Measurements from ENCODE around the gene IGSF9B. TPM values are rescaled to one million over a fixed set of nuclear protein-coding genes. Genes with fewer than 3 reads are reported as not detected.
"Not testable (repeated sequence)": the region's sequence is repeated elsewhere in the genome, so short reads cannot be mapped to it uniquely, and the experiment has no call there.

Gene IGSF9B
- polyA plus RNA-seq (2012; ENCODE audit: missing spikeins): 3.8 TPM

GRCh38 chr11:133956650-133957633 is at the start of gene IGSF9B:
IGSF9B (minus strand) TSS chr11:133956968; CDS start chr11:133956754, 214 bp downstream.
- DNase-seq (ENCODE audit: insufficient read length): peak; percentile 100
- TF ChIP-seq POLR2AphosphoS5 (IDR thresholded peaks at IDR 0.05; ENCODE audit: low read depth, low read length) (no peak), TAF1 (IDR thresholded peaks at IDR 0.05; ENCODE audit: borderline replicate concordance, low read depth, low read length) (no peak), POLR2A (IDR thresholded peaks at IDR 0.05; ENCODE audit: low read depth, low read length) (no peak)
- peak; percentile 93 for FAIRE-seq

- FAIRE-seq (no peak), DNase-seq (ENCODE audit: insufficient read length) (no peak)
- TF ChIP-seq TAF1 (IDR thresholded peaks at IDR 0.05; ENCODE audit: borderline replicate concordance, low read depth, low read length) (no peak), POLR2AphosphoS5 (IDR thresholded peaks at IDR 0.05; ENCODE audit: low read depth, low read length) (no peak), POLR2A (IDR thresholded peaks at IDR 0.05; ENCODE audit: low read depth, low read length) (no peak)
Measured at GRCh38 chr11:134004496-134005172, 47.9 kb upstream of the IGSF9B start.

GRCh38 chr11:134003792-134004495 is 47.2 kb upstream of the IGSF9B start:
- TF ChIP-seq TAF1 (IDR thresholded peaks at IDR 0.05; ENCODE audit: borderline replicate concordance, low read depth, low read length) (no peak), POLR2A (IDR thresholded peaks at IDR 0.05; ENCODE audit: low read depth, low read length) (no peak)
- FAIRE-seq (no peak), DNase-seq (ENCODE audit: insufficient read length) (no peak)

GRCh38 chr11:134002819-134003218 is 46.1 kb upstream of the IGSF9B start:
- not testable (repeated sequence) for DNase-seq (ENCODE audit: insufficient read length); FAIRE-seq

GRCh38 chr11:134002338-134002737 is 45.6 kb upstream of the IGSF9B start:
- not testable (repeated sequence) for DNase-seq (ENCODE audit: insufficient read length); FAIRE-seq

GRCh38 chr11:134001596-134001995 is 44.8 kb upstream of the IGSF9B start:
- TF ChIP-seq TAF1 (IDR thresholded peaks at IDR 0.05; ENCODE audit: borderline replicate concordance, low read depth, low read length): no peak
- TF ChIP-seq POLR2A (IDR thresholded peaks at IDR 0.05; ENCODE audit: low read depth, low read length): no peak
- TF ChIP-seq POLR2AphosphoS5 (IDR thresholded peaks at IDR 0.05; ENCODE audit: low read depth, low read length): no peak
- no peak for FAIRE-seq
- no peak for DNase-seq (ENCODE audit: insufficient read length)

- DNase-seq (ENCODE audit: insufficient read length) (no peak), FAIRE-seq (no peak)
Measured at GRCh38 chr11:134001088-134001487, 44.3 kb upstream of the IGSF9B start.

GRCh38 chr11:133999355-133999754 is 42.6 kb upstream of the IGSF9B start:
- DNase-seq (ENCODE audit: insufficient read length) (no peak), FAIRE-seq (no peak)
- TF ChIP-seq TAF1 (IDR thresholded peaks at IDR 0.05; ENCODE audit: borderline replicate concordance, low read depth, low read length) (no peak), POLR2A (IDR thresholded peaks at IDR 0.05; ENCODE audit: low read depth, low read length) (no peak), POLR2AphosphoS5 (IDR thresholded peaks at IDR 0.05; ENCODE audit: low read depth, low read length) (no peak)

More at GRCh38 chr11:134001088-134001487, 44.3 kb upstream of the IGSF9B start:
- TF ChIP-seq POLR2A (IDR thresholded peaks at IDR 0.05; ENCODE audit: low read depth, low read length) (no peak), POLR2AphosphoS5 (IDR thresholded peaks at IDR 0.05; ENCODE audit: low read depth, low read length) (no peak), TAF1 (IDR thresholded peaks at IDR 0.05; ENCODE audit: borderline replicate concordance, low read depth, low read length) (no peak)

GRCh38 chr11:133997554-133997953 is 40.8 kb upstream of the IGSF9B start:
- DNase-seq (ENCODE audit: insufficient read length): no peak
- TF ChIP-seq TAF1 (IDR thresholded peaks at IDR 0.05; ENCODE audit: borderline replicate concordance, low read depth, low read length) (no peak), POLR2AphosphoS5 (IDR thresholded peaks at IDR 0.05; ENCODE audit: low read depth, low read length) (no peak), POLR2A (IDR thresholded peaks at IDR 0.05; ENCODE audit: low read depth, low read length) (no peak)
- no peak for FAIRE-seq

GRCh38 chr11:133996671-133997070 is 39.9 kb upstream of the IGSF9B start:
- no peak for FAIRE-seq

GRCh38 chr11:133995066-133995465 is 38.3 kb upstream of the IGSF9B start:
- no peak for FAIRE-seq
- TF ChIP-seq TAF1 (IDR thresholded peaks at IDR 0.05; ENCODE audit: borderline replicate concordance, low read depth, low read length) (no peak), POLR2A (IDR thresholded peaks at IDR 0.05; ENCODE audit: low read depth, low read length) (no peak), POLR2AphosphoS5 (IDR thresholded peaks at IDR 0.05; ENCODE audit: low read depth, low read length) (no peak)
- DNase-seq (ENCODE audit: insufficient read length): no peak

More at GRCh38 chr11:133996671-133997070, 39.9 kb upstream of the IGSF9B start:
- no peak for DNase-seq (ENCODE audit: insufficient read length)
- TF ChIP-seq TAF1 (IDR thresholded peaks at IDR 0.05; ENCODE audit: borderline replicate concordance, low read depth, low read length) (no peak), POLR2AphosphoS5 (IDR thresholded peaks at IDR 0.05; ENCODE audit: low read depth, low read length) (no peak), POLR2A (IDR thresholded peaks at IDR 0.05; ENCODE audit: low read depth, low read length) (no peak)
